Ureter (tissue), 1 donor: ENCODE results near the gene PTK6. TPM values are rescaled to one million over a fixed set of nuclear protein-coding genes. Genes with fewer than 3 reads are reported as not detected.
"Not testable (repeated sequence)": the region's sequence is repeated elsewhere in the genome, so short reads cannot be mapped to it uniquely, and the experiment has no call there.

ENCODE experiments used
- DNase-seq: peaks from one replicate; pipeline ENCODE4 v3.0.0-alpha.2; 2020; ENCODE audit warnings: low spot score
- total RNA-seq: library from RNA; stranded (reverse); gene quantifications from one replicate; pipeline ENCODE4 v1.2.4, GENCODE V29; 2023
- donor health status: DM: yes; HTN: yes; CAD: no.

Gene PTK6
- total RNA-seq, 1 donor from 2014 or later, result 55.1 TPM

DNA sequence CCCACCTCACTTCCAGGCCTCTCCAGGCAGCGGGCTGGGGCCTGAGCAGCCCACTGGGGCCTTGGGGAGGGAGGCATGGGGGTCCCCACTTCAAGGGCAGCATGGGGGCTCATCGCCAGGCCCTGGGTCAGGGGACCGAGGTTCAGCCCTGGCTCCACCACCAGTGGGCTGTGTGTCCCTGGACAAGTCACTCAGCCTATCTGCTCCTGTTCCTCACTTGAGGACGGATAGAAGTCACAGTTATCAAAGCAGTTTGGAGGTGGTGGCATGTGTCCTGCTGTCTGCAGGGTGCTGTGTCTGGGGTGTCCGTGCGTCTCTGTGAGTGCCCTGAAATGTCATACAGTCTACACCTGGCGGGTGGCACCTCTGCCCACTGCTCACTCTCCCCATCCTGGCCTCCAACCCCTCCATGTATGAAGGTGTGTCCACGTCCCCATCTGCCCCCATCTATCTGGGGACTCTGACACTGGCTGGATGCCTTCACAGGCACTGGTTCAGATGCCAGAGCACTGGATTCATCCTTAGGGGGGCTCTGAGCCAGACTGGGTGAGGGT, 41.9 kb downstream of the PTK6 start:
- DNase-seq, result no peak

DNA sequence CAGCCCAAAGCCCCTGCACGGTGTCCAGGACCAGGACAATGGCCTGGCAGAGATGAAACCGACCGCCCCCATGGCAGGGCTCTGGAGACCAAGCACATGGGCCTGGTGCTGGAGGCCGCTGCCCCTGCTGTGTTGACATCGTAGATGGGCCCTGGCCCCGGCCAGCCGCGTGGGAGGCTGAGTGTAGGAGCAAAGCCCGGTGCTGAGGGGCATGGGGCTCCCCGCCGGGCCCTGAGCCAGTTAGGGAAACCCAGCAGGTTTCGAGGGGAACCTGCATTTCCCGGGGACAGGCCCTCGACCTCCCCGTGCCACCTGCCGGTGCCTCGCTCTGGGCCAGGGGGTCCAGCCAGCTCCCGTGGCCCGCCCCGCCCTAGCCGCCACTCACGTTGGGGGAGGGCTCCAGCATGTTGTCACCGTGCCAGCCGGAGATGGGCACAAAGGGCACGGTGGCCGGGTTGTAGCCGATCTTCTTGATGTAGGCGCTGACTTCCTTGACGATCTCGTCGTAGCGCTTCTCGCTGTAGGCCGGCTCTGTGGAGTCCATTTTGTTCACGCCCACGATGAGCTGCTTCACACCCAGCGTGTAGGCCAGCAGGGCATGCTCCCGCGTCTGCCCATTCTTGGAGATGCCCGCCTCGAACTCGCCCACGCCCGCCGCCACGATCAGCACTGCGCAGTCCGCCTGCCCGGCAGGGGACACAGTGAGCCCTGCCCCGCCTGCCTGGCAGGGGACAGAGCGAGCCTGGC, 42.6 kb downstream of the PTK6 start:
- DNase-seq, result no peak

DNA sequence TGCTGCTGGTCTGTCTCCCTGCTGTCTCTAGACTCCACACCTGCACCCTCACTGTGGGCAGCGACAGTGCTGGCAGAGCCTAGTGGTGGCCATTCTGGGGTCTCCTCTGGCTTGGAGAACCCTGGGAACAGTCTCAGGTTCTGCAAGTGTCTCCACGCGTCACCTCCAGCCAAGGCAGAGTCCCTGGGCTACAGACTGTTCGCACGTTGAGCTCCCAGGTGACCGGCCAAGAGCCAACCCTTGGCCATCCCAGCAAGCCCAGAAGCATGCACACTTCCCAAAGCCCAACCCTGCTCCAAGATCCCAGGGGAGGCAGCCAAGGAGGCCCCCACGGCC, 43.1 kb downstream of the PTK6 start:
- DNase-seq, result no peak

DNA sequence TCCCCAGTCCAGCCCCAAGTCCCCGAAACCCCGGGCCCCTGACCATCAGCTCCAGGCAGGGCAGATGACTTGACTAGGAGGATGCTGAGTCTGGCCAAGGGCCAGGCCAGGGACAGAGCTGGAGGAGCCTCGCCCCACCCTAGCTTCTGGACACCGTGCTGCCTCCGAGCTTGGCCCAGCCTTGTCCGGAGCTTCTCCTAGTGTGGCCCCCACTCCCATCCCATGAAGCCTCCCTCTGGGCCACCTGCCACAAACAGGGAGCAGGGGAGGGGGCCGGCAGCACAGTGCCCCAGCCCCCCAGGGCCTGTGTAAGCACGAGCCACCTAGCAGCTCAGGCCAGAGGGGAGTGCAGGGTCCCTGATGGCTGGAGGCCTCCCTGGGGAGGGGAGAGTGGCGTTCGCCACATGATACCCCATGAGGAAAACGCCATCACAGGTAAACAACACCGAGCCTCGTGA, 43.6 kb downstream of the PTK6 start:
- DNase-seq, result no peak

DNA sequence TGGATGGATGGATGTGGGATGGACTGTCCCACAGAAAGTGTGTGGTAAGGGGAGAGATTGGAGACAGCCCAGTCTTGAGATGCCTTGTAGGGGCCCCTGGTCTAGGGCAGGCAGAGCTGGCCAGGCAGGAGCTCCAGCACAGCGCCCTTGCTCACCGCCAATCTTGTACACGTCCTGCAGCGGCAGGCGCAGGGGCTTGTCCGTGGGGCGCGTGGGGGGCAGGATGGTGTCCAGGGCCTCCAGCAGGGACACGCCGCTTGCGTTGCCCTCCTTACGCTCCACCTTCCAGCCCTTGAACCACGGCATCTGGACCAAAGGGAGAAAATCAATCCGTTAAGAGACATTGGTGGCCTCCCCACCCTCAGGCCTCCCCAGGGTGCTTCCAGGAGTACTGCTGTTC, 44.2 kb downstream of the PTK6 start:
- no peak for DNase-seq

DNA sequence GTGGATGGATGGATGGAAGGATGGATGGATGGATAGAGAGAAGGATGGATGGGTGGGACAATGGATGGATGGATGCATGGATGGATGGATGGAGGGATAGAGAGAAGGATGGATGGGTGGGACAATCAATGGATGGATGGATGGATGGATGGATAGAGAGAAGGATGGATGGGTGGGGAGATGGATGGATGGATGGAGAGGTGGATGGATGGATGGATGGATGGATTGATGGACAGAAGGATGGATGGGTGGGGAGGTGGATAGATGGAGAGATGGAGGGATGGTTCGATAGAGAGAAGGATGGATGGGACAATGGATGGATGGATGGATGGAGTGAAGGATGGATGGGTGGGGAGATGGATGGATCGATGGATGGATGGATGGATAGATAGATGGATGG, 44.7 kb downstream of the PTK6 start:
- no peak for DNase-seq

DNA sequence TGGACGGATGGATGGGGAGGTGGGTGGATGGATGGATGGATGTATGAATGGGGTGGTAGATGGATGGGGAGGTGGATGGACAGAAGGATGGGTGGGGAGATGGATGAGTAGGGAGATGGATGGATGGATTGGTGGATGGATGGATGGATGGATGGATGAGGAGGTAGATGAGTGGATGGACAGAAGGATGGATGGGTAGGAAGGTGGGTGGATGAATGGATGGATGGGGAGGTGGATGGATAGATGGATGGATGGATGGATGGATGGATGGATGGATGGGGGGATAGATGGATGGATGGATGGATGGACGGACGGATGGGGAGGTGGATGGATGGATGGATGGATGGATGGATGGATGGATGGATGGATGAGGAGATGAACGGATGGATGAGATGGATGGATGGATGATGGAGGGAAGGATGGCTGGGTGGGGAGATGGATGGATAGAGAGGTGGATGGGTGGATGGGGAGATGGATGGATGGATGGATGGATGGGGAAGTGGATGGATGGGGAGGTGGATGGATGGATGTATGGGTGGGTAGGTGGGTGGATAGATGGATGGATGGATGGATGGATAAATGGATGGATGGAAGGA, 45.4 kb downstream of the PTK6 start:
- no peak for DNase-seq

DNA sequence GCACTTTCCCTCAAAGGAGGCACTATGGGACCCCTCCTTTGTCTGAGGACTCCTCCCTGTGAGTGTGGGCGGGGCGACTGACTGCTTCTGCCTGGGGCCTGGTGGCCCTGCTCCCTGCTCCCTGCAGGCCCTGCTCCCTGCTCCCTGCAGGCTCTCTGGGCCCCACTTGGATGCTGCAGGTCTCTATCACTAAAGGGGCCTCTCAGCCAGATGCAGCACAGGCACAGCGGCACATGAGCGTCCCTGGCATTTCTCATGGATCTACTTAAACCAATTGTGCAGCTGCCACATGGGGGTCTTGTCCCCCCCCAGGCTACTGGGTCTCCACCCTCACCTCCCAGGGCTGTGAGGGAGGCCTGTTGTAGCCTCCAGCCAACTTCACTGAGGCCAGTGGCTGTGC, 46.1 kb downstream of the PTK6 start:
- DNase-seq, result no peak

DNA sequence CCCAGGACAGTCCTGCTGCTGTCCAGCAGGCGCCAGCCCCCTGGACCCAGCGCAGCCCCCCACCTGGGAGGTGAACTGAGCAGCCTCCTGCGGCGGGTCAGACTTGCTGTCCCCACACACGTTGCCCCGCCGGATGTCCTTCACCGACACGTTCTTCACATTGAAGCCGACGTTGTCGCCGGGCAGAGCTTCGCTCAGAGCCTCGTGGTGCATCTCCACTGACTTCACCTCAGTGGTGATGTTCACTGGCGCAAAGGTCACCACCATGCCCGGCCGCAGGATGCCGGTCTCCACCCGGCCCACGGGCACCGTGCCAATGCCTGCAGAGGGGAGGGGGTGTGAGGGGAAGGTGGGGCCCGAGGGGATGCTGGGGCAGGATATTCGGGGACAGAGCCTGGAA, 46.8 kb downstream of the PTK6 start:
- DNase-seq, result no peak

DNA sequence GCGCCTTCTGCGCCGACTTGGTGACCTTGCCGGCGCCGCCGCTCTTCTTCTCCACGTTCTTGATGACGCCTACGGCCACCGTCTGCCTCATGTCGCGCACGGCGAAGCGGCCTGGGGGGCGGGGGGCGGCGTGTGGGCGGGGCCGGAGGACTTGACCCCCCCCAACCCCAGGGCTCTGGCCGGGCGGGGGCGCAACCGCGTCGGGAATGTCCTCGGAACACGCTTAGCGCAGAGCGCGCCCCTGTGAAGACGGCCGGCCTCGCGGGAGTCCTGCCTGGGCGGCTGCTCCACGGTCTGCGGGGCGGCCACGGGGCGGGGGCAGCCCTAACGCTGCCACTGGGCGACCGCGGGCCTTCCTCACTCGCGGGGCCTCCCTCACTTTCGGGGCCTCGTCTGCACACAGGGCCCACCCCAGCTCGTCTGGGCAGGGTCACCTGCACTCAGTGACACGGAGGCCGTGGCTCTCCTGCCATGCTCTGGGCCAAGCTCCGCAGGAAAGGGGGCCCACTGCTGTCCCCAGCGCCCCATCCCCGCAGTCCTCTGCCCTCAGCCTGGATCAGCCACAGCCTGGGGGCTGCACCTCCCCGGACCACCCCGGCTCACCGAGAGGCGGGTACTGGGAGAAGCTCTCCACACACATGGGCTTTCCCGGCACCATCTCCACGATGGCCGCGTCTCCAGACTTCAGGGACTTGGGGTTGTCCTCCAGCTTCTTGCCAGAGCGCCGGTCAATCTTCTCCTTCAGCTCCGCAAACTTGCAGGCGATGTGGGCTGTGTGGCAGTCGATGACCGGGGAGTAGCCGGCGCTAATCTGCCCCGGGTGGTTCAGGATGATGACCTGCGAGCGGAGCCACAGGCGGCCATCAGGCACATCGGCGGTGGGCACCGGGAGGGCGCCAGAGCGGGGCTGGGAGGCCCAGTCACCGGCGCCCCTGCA, 48.6 kb downstream of the PTK6 start:
- DNase-seq, result no peak

DNA sequence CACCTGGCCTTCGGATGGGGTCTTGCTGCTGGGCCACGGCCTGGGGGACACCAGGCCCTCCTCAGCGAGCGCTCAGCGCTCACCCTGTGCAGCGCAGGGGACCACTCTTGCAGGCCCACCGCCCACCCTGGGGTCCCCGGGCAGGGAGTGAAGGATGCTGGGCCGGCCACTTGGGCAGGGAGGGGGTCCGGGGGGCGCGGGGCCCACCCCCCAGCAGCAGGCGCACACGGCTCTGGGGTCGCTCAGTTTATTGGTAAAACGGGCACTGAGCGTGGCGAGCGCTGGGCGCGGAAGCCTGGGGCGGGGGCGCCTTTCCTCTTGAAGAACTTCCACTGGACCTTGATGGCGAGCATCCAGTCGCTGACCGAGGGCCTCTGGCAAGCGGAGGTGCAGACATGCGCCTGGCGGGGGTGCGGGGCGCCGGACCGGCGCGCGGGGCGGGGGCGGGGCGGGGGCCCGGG, 49.4 kb downstream of the PTK6 start:
- DNase-seq, result no peak

DNA sequence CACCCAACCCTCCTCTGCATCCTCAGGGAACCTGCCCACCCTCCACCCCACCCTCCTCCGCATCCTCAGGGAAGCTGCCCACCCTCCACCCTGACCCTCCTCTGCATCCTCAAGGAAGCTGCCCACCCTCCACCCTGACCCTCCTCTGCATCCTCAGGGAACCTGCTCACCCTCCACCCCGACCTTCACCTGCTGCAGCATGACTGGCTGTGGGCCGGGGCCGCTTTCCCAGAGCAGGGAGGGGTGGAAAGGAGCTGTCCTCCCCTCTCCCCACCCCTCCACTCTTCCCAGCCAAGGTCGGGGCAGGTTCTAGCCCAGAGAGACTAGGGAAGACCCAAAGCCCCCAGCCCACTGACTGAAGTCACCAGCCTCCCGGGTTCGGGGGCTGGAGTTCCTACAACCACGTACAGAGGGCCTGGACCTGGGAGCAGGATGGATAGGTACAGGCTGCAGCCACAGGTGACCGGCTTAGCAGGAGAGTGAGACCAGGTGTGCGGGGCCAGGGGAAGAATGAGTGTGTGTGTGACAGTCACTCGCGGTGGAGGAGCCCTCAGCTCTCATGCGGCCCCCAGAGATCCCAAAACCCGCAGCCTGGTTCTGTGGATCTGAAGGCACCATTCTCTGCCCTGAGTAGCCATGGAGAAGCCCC, 49.9 kb downstream of the PTK6 start:
- no peak for DNase-seq

DNA sequence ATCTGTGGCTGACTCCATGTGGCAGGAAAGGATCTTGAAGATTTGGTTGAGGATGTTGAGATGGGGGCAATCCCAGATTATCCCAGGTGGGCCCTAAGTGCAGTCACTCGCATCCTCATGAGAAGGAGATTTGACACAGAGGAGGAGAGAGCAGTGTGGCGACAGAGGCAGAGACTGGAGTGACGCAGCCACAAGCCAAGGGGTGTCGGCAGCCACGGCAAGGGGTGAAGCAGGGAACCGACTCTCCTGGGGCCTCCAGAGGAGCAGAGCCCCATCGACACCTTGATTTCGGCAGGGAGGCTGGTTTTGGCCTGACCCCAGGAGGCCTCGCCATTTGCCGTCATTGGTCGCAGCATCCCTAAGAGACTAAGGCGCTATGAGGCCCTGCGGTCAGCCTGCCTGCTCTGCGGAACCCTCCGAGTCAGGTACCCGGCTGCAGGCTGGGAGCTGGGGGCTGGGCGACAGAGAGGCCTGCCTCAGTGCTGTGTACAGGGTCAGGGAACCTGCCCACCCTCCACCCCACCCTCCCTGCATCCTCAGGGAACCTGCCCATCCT, 50.8 kb downstream of the PTK6 start:
- DNase-seq, result no peak

DNA sequence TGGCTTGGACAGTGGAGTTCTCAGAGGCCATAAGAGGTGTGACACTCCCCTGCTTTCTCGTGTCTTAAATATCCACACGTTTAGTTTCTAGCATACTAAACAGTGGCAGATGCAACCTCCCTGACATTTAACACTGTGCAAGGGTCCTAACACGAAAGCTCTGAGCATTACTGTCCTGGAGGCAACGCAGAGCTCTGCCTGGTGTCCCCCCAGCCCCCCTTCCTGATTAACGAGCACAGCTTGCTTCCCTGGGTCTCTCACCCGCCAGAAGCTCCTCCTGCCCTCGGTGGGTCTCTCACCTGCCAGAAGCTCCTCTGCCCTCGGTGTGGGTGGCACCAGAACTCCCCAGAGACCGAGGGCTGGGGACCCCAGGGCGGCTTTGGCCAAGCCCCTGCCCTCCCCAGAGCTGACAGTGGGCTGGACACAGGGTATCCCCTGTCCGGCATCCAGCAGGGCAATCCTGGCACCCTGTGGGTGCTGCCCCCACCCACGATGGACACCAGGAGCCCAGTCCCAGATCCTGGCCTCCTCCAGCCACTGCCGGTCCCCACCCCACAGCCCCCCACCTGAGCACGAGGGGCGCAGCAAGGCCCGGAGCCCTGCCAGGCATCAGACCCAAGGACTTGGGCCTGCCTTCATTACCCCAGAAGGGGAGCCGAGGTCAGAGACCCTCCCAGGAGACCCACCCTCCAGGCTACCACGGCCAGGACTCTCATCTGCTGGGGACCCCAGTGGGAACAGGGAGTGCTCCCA, 52.3 kb downstream of the PTK6 start:
- DNase-seq, result no peak

DNA sequence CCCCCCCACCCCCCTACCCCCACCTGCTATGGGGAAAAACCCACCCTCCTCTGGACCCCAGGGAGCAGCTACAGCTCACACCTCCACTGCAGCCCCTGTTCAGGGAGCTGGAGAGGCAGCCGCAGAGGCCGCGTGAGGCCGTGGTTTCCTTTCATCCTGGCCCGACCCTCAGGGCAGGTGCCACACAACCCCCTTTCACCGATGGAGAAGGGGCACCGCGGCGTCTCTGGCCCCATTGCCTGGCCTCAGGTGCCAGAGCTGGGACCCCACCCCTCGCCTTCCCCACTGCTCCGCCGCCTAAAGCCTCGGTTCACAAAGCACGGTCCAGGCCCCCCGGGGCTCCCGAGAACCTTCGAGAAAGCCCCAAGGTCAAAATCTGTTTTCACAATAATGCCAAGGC, 52.9 kb downstream of the PTK6 start:
- no peak for DNase-seq

DNA sequence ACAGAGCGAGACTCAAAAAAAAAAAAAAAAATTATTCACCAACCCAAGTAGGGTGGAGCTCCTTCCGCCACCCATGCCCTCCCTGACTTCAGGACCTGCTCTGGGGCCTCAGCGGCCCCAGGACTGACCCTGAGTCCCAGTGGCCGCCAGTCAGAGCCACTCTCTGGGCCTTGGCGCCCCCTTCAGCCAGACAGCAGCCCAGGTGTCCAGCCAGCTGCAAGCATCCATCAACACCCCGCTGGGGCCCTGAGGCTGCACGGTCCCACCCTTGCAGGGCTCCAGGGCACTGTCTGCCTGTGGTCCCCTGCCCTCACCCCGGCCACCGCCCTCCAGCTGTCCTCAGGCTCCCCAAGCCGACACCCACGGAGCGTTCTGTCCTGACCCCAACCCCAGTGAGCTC, 53.3 kb downstream of the PTK6 start:
- no peak for DNase-seq

DNA sequence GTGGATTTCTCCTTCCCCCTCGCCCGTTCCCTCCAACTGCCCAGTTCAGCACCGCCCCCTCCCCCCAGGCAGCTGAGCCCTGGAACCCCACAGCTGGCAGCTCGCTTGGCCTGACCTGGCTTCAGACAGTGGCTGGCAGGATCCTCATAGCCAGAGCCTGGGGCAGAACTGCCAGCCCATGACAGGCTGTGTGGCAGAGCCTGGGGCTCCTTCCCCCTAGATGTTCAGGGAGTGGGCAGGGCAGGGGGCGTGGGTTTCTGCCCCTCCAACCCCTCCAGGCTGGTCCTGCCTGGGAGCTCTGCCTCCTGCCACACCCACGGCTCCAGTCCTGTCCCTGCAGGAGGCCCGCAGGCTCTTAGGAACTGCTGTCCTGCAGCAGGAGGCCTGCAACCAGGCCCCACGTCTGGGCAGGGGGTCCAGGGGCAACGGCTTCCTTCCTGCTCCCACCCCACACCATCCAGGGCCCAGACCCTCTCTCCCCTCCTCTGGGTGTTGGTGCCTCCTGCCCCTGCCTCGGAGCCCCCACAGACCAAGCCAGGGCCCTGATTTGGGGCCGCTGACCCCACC, 55.1 kb downstream of the PTK6 start:
- no peak for DNase-seq

DNA sequence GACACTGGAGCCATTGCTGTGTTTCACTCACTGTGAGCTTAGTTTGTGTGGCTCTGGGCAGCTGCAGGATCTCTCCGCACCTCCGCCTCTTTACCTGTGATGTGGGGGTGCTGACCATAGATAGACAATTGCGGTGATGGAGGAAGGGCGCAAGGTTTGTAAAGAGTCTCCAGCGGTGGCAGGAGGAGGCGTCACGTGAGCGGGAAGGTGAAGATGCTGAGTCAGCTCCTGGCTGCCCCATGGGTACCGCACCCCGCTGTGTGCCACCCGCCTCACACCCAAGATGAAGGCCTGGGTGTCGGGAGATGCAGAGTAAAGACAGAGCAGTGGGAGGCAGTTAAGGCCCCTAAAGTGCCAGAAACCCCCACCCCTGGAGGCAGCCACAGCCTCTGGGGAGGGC, 55.7 kb downstream of the PTK6 start:
- no peak for DNase-seq

DNA sequence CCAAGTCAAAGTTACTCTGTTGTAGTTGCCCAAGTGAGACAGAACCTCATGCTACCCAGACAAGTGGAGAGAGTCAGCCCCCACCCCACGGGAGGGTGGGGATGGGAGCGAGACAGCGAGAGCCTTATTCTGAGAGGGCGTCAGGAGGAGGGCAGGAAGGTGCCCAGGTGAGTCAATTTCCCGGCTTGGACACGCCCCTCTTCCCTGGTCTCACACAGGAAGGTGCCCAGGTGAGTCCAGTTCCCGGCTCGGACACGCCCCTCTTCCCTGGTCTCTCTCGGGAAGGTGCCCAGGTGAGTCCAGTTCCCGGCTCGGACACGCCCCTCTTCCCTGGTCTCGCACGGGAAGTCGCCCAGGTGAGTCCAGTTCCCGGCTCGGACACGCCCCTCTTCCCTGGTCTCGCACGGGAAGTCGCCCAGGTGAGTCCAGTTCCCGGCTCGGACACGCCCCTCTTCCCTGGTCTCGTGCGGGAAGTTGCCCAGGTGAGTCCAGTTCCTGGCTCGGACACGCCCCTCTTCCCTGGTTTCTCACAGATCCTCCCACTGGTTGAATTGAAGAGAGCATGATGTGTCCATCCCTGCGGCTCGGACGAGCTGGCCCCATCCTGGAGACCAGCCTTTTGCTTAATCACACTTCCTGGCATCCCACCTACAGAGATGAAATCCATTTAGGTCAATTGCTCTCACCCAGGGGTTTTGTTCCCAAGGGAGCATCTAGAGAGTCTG, 57.3 kb downstream of the PTK6 start:
- DNase-seq, result not testable (repeated sequence)
